NCI-H1930 (cell line): ENCODE measurements around the gene SLC49A3.
"Not testable (repeated sequence)": the region's sequence is repeated elsewhere in the genome, so short reads cannot be mapped to it uniquely, and the experiment has no call there.

ENCODE experiments used
- DNase-seq, 2 experiments: peaks; one replicate each; lab custom pipeline; 2025; lab: John Stamatoyannopoulos, UW

SLC49A3 gene

DNA sequence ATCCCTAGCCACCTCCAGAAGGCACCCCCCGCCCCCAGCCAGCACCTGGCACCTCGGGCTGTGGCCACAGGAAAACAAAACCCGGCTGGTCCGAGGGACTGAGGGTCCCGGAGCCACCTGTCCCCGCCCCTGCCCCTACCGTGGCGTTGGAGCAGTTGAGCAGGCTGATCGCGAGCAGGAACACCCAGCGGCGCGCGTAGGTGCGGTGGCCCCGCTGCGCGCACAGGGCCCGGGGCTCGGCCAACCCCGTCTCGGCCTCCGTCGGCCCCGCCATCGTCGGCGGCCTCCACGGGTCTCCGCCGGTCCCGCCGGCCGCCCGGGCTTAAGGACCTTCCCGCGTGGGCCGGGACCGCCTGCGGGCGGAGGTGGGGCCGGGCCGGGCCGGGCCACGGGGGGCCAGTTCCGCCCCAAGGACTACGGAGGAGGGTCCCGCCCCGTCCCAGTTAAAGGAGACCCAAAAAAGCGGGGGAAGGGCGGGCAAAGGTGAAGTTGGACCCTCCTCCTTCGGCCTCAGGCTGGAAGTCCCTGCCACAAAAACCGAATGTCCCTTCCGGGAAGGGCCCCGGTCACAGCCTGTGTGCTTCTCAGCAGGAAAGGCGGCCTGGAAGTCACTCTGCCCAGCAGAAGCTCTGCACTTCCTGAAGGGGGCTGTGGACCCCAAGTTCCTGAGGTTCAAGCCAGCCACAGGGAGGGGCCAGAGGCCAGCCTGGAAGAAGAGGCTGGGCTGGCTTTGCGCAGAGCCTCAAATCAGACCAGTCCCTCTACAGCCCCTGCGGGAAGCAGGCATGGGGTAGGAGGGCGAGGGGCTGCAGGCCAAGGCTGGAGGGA, at the start of gene SLC49A3:
TSS of gene SLC49A3 (minus strand) at position 298 of the 828 bp plus-strand sequence. CDS start at position 274, 24 bp downstream.
- DNase-seq: no peak

DNA sequence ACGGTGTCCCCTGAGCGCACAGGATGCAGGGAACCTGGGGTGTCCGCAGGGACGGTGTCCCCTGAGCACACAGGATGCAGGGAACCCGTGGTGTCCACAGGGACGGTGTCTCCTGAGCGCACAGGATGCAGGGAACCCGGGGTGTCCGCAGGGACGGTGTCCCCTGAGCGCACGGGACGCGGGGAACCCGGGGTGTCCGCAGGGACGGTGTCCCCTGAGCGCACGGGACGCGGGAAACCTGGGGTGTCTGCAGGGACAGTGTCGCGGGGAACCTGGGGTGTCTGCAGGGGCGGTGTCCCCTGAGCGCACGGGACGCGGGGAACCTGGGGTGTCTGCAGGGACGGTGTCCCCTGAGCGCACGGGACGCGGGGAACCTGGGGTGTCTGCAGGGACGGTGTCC, 47.6 kb upstream of the SLC49A3 start:
- not testable (repeated sequence) for DNase-seq

DNA sequence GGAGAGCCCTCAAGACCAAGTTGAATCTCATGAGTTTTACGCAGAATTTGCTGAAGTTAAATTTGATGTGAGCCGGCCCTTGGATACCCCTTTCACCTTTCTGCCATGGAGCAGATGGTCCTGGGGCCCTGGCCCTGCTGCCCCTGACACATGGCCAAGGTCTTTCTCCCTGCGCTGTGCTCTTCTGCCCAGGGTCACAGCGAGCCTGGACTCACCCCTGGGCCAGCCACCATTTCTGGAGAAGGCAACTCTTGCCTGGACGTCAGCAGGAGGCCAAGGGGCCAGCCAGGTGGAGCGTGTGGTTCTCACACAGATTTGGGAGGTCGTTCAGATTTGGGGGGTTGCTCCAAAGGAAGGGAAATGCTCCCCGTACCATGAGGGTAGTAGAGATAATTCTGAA, 46.6 kb upstream of the SLC49A3 start:
- no peak for DNase-seq

GRCh38 chr4:734951-735350, 46.0 kb upstream of the SLC49A3 start:
- DNase-seq: no peak

DNA sequence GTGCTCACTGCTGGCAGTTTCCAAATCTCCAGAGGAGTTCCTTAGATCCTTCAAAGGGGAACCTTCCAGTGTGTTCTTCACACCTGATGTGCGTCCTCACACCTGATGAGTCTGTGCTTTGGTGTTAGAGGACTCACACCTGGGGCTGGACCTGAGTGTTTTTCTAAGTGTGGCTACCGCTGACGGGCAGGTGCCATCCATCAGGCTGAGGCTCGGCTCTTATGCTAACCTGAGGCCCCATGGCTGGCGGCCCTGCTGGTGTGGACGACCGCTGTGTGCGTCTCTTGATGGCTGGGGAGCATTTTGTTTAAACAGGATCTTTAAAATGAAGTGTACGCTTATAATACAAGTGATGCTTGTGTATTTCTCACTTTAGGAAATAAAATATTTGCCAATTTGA, 45.1 kb upstream of the SLC49A3 start:
- no peak for DNase-seq

GRCh38 chr4:733631-733980, 44.7 kb upstream of the SLC49A3 start:
- DNase-seq: no peak

- no peak for DNase-seq
Observed at GRCh38 chr4:732911-733630, 44.1 kb upstream of the SLC49A3 start.

DNA sequence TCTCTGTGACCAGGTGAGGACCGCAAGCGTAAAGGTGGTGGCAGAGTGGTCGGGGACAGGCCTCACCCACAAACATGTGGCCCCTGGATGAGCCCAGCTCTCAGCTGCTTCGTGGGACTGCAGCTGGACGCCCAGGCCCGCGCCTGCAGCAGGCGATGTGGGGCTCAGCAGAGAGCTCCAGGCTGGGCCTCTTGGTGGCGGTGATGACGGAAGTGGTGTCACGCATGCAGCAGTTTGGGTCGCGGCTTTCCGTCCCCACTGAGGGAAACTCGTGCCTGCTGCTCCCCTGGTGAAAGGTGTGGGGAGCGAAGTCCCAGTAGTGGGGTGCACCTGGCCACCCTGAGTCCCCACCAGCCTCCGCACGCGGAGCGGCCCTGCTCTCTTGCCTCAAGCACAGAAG, 43.5 kb upstream of the SLC49A3 start:
- DNase-seq: no peak

DNA sequence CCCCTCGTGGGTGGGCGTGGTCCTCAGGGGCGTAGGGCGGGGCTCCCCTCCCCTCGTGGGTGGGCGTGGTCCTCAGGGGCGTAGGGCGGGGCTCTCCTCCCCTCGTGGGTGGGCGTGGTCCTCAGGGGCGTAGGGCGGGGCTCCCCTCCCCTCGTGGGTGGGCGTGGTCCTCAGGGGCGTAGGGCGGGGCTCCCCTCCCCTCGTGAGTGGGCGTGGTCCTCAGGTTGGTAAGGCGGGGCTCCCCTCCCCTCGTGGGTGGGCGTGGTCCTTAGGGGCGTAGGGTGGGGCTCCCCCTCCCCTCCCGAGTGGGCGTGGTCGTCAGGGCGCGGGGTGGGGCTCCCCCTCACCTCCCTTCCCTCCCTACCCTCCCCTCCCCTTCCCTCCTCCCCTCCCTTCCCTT, 43.0 kb upstream of the SLC49A3 start:
- not testable (repeated sequence) for DNase-seq

GRCh38 chr4:730946-731904, 42.3 kb upstream of the SLC49A3 start:
- not testable (repeated sequence) for DNase-seq

DNA sequence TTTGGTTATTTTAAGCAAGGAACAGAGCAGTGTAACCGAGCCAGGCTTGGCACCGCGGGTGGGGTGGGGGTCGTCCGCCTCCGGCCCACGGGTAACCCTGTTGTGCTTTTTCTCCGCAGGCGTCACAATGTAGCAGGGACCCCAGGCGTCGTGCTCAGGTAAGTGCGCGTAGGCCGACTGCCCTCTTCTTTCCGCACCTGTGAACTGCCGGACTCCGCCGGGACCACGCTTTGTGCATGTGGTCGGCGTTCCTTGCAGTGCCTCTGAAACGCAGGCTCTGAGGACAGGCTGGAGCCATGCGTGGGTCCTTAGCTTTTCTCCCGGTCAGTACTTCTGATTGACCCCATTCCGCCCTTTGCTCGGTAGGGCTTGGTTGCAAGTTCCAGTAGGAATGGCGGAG, 41.6 kb upstream of the SLC49A3 start:
- DNase-seq: no peak

DNA sequence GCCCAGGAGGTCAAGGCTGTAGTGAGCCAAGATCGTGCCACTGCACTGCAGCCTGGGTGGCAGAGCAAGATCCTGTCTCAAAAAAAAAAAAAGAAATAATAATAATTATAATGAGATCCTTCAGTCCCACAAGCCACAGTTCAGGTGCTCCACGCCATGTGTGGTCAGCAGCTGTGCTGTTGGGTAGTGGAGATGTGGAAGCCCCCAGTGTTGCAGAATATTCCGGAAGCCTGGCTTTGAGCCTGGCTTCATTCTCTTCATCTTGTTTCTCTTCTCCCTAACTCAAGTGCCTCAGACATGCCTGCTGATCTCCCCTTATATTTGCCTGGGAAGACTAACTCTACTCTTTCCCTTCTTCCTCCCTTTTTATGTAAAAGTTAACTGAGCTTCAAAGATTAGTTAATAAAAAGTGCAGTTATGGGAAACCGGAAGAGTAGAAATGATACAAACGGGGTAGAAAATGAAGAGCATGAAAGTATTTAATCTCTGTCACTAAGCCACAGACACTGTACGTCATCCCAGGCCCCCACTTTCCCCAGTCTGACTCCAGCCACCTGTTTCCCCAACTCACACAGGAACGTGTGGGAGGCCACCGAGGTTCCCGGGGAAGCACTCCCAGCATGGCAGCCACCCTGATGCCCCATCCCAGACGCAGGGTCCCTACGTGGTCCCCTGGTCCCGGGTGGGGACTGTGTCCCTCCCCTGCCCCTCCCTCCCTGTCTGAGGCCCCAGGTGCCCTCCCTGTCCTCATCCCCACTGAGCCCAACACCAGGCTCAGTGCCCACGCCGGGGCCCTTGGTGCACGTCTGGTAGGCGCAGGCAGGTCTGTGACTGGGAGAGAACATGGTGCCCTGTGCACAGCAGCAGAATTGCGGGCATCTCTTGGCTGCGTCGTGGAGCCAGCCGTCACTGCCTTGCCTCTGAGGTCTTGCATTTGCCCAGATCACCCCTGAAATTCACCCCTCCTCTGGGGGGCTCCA, 40.7 kb upstream of the SLC49A3 start:
- DNase-seq: no peak

DNA sequence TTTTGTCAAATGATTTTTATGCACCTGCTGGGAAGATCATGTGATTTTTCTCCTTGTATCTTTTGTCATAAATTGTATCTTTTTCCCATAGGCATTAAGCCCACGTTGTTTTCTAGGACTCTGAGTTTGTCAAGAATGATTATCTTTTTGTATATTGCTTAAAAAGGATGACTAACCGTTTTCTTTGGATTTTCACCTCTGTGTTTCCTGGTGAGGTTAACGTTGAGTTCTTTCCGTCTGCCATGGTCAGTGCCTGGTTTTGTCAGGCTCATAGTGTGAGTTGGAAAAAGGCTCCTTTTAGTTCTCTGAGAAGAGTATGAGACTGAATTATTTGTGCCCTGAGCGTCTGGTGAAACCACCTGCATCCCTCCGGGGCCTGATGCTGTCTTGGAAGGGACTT, 38.6 kb upstream of the SLC49A3 start:
- DNase-seq: no peak

GRCh38 chr4:726838-727237, 37.9 kb upstream of the SLC49A3 start:
- DNase-seq: no peak

- DNase-seq: no peak
Observed at GRCh38 chr4:726235-726787, 37.4 kb upstream of the SLC49A3 start.

GRCh38 chr4:725391-726234, 36.7 kb upstream of the SLC49A3 start:
- no peak for DNase-seq

GRCh38 chr4:723751-724530, 35.0 kb upstream of the SLC49A3 start:
- DNase-seq: no peak

- DNase-seq: no peak
Observed at GRCh38 chr4:722851-723360, 34.0 kb upstream of the SLC49A3 start.
